A549 (cell line): ENCODE results near the gene ADISSP. TPM values are rescaled to one million over a fixed set of nuclear protein-coding genes. Genes with fewer than 3 reads are reported as not detected.

Experiments
- ATAC-seq, 2 experiments: fragments of 200-7000 bp in 1 of 2; fragments of >200 bp in 1 of 2; cut with Nextera tagmentation in 1 of 2; cut with Tn5 transposase in 1 of 2; 3 replicates each; pipeline versions ENCODE4 v1.8.0 to v1.9.1; 2018 to 2020; ENCODE audit warnings: mild to moderate bottlenecking in 1 of 2, moderate library complexity in 1 of 2
- CTCF ChIA-PET: fragments of 300-600 bp; sonication (Branson Sonifier 250); formaldehyde crosslinking; extraction: SDS; loops from one replicate; lab custom pipeline; 2021; ENCODE audit warnings: antibody characterized with exemption, inconsistent platforms; lab: Yijun Ruan, JAX
- POLR2A ChIA-PET: fragments of 350-600 bp; formaldehyde crosslinking; extraction: SDS; loops from one replicate; lab custom pipeline; 2021; ENCODE audit warnings: antibody characterized with exemption, inconsistent platforms; lab: Yijun Ruan, JAX
- DNase-seq, 2 experiments: peaks; one replicate each; pipeline versions ENCODE4 v3.0.0 to v3.0.0-alpha.2; 2011 to 2016; ENCODE audit warnings: low read depth in 1 of 2, low spot score in 1 of 2
- FAIRE-seq: peaks from 2 replicates; lab custom pipeline; 2011; peaks lifted over from hg19 to GRCh38; lab: Jason Lieb, UNC
- H3K27ac ChIP-seq, 2 experiments: fragments of >200 bp; sonication (Bioruptor Twin); formaldehyde crosslinking; 3 replicates each; pipeline ENCODE4 v1.5.1; 2016 to 2017
- H3K4me1 ChIP-seq: fragments of >200 bp; sonication (Bioruptor Twin); formaldehyde crosslinking; 3 replicates; pipeline ENCODE4 v1.6.1; 2016
- H3K4me2 ChIP-seq: fragments of >200 bp; sonication (Bioruptor Twin); formaldehyde crosslinking; 3 replicates; pipeline ENCODE4 v1.6.1; 2016
- H3K4me3 ChIP-seq: fragments of >200 bp; sonication (Bioruptor Twin); formaldehyde crosslinking; 3 replicates; pipeline ENCODE4 v1.5.1; 2016
- H3K9me3 ChIP-seq: fragments of >200 bp; sonication (Bioruptor Twin); formaldehyde crosslinking; 3 replicates; pipeline ENCODE4 v1.6.1; 2016
- CBX2 ChIP-seq: fragments of 200-600 bp; sonication (generic); IDR thresholded peaks from 2 replicates; pipeline ENCODE4 v1.6.1; 2016; ENCODE audit warnings: low read depth, mild to moderate bottlenecking, borderline replicate concordance
- CHD2 ChIP-seq: fragments of 150-350 bp; IDR thresholded peaks from 2 replicates; pipeline ENCODE4 v1.6.1; 2014; ENCODE audit warnings: low read length; ENCODE audit not compliant: partially characterized antibody
- CHD4 ChIP-seq: fragments of 200-600 bp; sonication (generic); IDR thresholded peaks from 2 replicates; pipeline ENCODE4 v1.6.1; 2016; ENCODE audit warnings: antibody characterized with exemption, mild to moderate bottlenecking, borderline replicate concordance
- EHF ChIP-seq: fragments of 250-450 bp; sonication (Bioruptor Pico); IDR thresholded peaks from 2 replicates; pipeline ENCODE4 v1.5.0; 2020; ENCODE audit warnings: mild to moderate bottlenecking
- HEYL ChIP-seq: fragments of 250-450 bp; sonication (Bioruptor Pico); IDR thresholded peaks from 2 replicates; pipeline ENCODE4 v1.8.0; 2021; ENCODE audit warnings: mild to moderate bottlenecking, moderate library complexity
- HOXA7 ChIP-seq: fragments of 250-450 bp; sonication (Bioruptor Pico); IDR thresholded peaks from 2 replicates; pipeline ENCODE4 v1.5.0; 2020; ENCODE audit warnings: mild to moderate bottlenecking, moderate library complexity
- HOXB13 ChIP-seq: fragments of 250-450 bp; sonication (Bioruptor Pico); IDR thresholded peaks from 2 replicates; pipeline ENCODE4 v1.5.0; 2020; ENCODE audit warnings: low read depth, mild to moderate bottlenecking, moderate library complexity
- JUN ChIP-seq, 2 experiments: fragments of >200 bp; sonication (Bioruptor Twin); formaldehyde crosslinking; IDR thresholded peaks; 2 replicates in 1 of 2; 3 replicates in 1 of 2; pipeline ENCODE4 v1.6.1; 2016 to 2017
- KDM1A ChIP-seq: fragments of 200-600 bp; sonication (generic); IDR thresholded peaks from 2 replicates; pipeline ENCODE4 v1.6.1; 2016; ENCODE audit warnings: low read depth, mild to moderate bottlenecking
- MAZ ChIP-seq: fragments of 150-350 bp; IDR thresholded peaks from 2 replicates; pipeline ENCODE4 v1.6.1; 2014; ENCODE audit warnings: antibody characterized with exemption, low read depth, low read length, borderline replicate concordance
- NFE2L2 ChIP-seq: fragments of 150-350 bp; conservative IDR thresholded peaks from 2 replicates; pipeline ENCODE4 v1.6.1; 2014; ENCODE audit warnings: low read length
- NPAS2 ChIP-seq: fragments of 250-450 bp; sonication (Bioruptor Pico); IDR thresholded peaks from 2 replicates; pipeline ENCODE4 v1.8.0; 2022; ENCODE audit warnings: mild to moderate bottlenecking, moderate library complexity, borderline replicate concordance
- RCOR1 ChIP-seq: fragments of 150-350 bp; IDR thresholded peaks from 2 replicates; pipeline ENCODE4 v1.6.1; 2014; ENCODE audit warnings: antibody characterized with exemption, low read length, low read depth
- WGBS: methylation state at CpG from one replicate; pipeline ENCODE4 v1.1.6; 2017; ENCODE audit errors: missing lambda C conversion rate; 5-methylcytosine and 5-hydroxymethylcytosine counted together
- polyA plus RNA-seq, 4 experiments: library from polyadenylated mRNA; depleted of rRNA in 3 of 4; stranded (reverse); fragments of >200 nt; fragmentation: RNase III in 1 of 4; extraction: RNeasy Plus Mini Kit Qiagen cat#74134 plus additional on column Dnase treatment in 1 of 4; gene quantifications; 2 replicates in 3 of 4; 3 replicates in 1 of 4; pipeline ENCODE4 v1.2.3, GENCODE V29; 2011 to 2017
- TF ChIP-seq, protein P1 (sequence below): fragments of >200 bp; sonication (Bioruptor Twin); formaldehyde crosslinking; IDR thresholded peaks from 3 replicates; pipeline ENCODE4 v1.5.1; 2016
- TF ChIP-seq, protein P2 (sequence below): IDR thresholded peaks from 2 replicates; pipeline ENCODE4 v1.6.1; 2012; ENCODE audit warnings: low read depth, borderline replicate concordance

Gene ADISSP
- polyA plus RNA-seq, 2 of the 4 experiments (the other 2 are of a cell fraction), result 43.9 to 104 TPM

DNA sequence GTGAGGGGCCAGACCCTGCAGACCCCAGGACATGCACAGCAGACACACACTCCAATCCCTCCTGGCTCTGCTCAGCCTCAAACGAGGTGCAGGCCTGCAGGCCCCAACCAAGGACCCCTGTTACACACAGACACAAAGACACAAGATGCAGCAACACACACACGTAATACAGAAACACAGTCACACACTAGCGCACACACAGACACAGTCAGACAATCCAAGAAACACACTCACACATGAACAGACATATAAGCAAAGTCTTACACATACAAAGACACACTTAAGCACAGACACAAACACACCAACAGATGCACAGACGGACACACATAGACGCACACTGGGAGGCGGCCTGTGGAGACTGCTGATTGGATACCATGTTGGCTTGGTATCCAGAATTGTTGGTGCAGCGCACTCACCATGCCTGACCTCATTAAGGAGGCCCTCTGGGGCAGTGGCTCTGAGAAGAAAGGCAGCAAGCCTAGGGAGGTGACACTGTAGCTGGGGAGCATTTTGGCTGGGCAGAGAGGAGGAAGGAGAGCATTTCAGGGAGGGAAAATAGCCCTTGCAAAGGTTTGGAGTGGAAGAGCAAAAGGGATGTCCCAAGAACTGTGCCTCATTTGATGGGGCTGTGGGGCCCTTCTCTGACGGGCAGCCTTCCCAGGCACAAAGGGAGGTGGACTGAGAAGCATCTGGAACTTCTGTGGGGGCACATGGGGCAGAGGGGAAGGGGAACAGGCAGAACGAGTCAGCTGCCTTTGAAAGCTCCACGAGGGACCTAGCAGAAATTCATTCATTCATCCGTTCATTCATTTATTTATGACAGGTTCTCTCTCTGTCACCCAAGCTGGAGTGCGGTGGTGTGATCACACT is 36.5 kb downstream of the ADISSP start:
- CTCF ChIA-PET, result interaction anchor here (0.8 to 72.1 kb wide), 7 partner anchors 15 to 168 kb away, joined by 3 to 2233 read pairs (median 7); partner anchors contain the start of genes ADAM33, ADISSP, AP5S1 and CENPB
- 73% methylated on average over 12 of the region's 12 CpGs for WGBS
- Histone ChIP-seq H3K4me3 (no peak overlapping the region), H3K4me2 (no peak overlapping the region), H3K9me3 (no peaks in the 10 kb centered on the region), H3K4me1 (peaks cover 17% of the 10 kb centered on the region), H3K27ac (no peak overlapping the region)
- TF ChIP-seq HOXA7, result no peak
- FAIRE-seq (no peak), ATAC-seq (no peak), DNase-seq (no peak)
- POLR2A ChIA-PET, result no interaction called here

DNA sequence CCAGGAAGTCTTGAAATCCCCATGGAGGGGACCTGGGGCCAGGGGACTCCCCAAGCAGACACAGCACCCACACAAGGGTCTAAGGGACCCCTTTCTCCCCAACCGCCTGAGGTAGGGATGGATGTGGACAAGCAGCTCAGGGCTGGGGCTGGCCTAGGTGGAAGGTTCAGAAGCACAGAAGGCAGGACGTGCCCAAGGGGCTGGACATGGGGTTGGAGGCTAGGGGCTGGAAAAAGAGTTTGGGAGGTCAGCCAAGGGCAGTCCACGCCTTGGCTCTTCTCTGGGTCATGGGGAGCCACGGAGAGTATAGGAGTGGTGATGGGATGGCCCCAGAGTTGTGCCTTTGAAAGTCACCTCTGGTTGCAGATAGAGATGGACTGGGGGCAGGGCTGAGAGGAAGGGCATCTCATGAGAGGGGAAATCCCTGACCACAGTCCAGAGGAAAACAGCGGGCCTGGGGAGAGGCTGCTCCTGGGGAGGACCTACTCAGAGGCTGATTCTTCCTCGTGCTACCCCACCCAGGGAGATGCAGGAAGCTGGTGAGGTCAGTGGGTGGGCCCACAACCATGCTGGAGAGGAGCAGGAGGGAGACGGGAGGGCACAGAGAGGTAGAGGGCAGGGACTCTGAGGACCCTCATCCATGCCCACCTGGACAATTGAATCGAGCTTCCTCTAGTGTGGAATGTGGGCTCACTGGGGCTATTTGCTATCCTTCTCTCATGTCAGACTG is 37.6 kb downstream of the ADISSP start:
- no peaks in the 10 kb centered on the region for H3K9me3 ChIP-seq
- ChIA-PET CTCF (interaction anchor here (0.7 to 72.1 kb wide), 6 partner anchors 19 to 164 kb away, joined by 3 to 2233 read pairs (median 18); partner anchors contain the start of genes ADAM33, ADISSP, AP5S1 and CENPB), POLR2A (no interaction called here)
- no peak; a peak in 1 of 6 replicates for ATAC-seq
- WGBS, result 49% methylated on average over 8 of the region's 8 CpGs
- peaks cover 17% of the 10 kb centered on the region for H3K4me1 ChIP-seq
- TF ChIP-seq HEYL (CRISPR knock-in tag) (no peak), EHF (no peak), HOXB13 (CRISPR knock-in tag) (no peak), NFE2L2 (no peak), CHD4 (no peak), RCOR1 (no peak), CHD2 (no peak), KDM1A (no peak), MAZ (no peak), CBX2 (no peak)
- TF ChIP-seq, protein P1, sequence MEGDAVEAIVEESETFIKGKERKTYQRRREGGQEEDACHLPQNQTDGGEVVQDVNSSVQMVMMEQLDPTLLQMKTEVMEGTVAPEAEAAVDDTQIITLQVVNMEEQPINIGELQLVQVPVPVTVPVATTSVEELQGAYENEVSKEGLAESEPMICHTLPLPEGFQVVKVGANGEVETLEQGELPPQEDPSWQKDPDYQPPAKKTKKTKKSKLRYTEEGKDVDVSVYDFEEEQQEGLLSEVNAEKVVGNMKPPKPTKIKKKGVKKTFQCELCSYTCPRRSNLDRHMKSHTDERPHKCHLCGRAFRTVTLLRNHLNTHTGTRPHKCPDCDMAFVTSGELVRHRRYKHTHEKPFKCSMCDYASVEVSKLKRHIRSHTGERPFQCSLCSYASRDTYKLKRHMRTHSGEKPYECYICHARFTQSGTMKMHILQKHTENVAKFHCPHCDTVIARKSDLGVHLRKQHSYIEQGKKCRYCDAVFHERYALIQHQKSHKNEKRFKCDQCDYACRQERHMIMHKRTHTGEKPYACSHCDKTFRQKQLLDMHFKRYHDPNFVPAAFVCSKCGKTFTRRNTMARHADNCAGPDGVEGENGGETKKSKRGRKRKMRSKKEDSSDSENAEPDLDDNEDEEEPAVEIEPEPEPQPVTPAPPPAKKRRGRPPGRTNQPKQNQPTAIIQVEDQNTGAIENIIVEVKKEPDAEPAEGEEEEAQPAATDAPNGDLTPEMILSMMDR, result no peak
- DNase-seq, result no peak
- FAIRE-seq, result no peak
- H3K4me2 ChIP-seq, result no peak overlapping the region
- H3K27ac ChIP-seq, result no peak overlapping the region
- no peak overlapping the region for H3K4me3 ChIP-seq

DNA sequence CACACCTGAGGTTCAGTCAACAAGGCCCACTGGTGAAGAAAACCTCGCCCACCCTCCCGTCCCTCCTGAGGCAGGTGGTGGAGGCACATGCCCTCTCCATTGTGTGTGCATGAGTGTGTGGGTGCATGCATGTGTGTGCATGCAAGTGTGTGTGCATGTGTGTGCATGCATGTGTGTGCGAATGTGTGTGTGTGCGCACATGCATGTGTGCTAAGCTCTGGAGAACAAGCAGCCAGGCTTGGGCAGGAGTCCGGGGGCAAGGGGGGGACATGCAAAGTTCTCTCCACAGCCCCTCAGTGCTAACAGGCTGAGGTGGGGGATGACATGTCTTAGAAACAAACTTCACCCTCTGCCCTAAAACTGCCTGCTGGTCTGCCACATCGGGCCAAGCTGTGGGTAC is 38.2 kb downstream of the ADISSP start:
- no peak overlapping the region for H3K4me2 ChIP-seq
- DNase-seq, result no peak
- TF ChIP-seq JUN (IDR thresholded peaks at IDR 0.05) (no peak), NPAS2 (no peak)
- TF ChIP-seq, protein P2, sequence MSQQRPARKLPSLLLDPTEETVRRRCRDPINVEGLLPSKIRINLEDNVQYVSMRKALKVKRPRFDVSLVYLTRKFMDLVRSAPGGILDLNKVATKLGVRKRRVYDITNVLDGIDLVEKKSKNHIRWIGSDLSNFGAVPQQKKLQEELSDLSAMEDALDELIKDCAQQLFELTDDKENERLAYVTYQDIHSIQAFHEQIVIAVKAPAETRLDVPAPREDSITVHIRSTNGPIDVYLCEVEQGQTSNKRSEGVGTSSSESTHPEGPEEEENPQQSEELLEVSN, result no peak
- H3K4me3 ChIP-seq, result no peak overlapping the region
- ChIA-PET CTCF (interaction anchor here (0.9 to 72.1 kb wide), 5 partner anchors 19 to 126 kb away, joined by 3 to 2233 read pairs (median 29); partner anchors contain the start of genes ADAM33, ADISSP, AP5S1 and CENPB), POLR2A (no interaction called here)
- 67% methylated on average over 6 of the region's 6 CpGs for WGBS
- ATAC-seq, result no peak
- no peaks in the 10 kb centered on the region for H3K9me3 ChIP-seq
- peaks cover 16% of the 10 kb centered on the region for H3K4me1 ChIP-seq
- no peak overlapping the region for H3K27ac ChIP-seq
- FAIRE-seq, result no peak
